Left ventricle myocardium inferior (tissue), 1 donor: ENCODE results near the gene TSPAN1. TPM values are rescaled to one million over a fixed set of nuclear protein-coding genes. Genes with fewer than 3 reads are reported as not detected.
A peak's percentile ranks its signal among the peaks of the same experiment; 100 is the strongest.

Experiments
- DNase-seq: peaks from one replicate; pipeline ENCODE4 v3.0.0-alpha.2; 2020
- H3K27ac ChIP-seq: fragments of 200-600 bp; replicated peaks from 2 replicates; pipeline ENCODE4 v1.8.0; 2021
- H3K27me3 ChIP-seq: fragments of 200-600 bp; 2 replicates; pipeline ENCODE4 v1.8.0; 2021; ENCODE audit warnings: low read depth
- H3K36me3 ChIP-seq: fragments of 200-600 bp; 2 replicates; pipeline ENCODE4 v1.8.0; 2021
- H3K4me1 ChIP-seq: fragments of 200-600 bp; 2 replicates; pipeline ENCODE4 v1.8.0; 2021
- H3K4me3 ChIP-seq: fragments of 200-600 bp; 2 replicates; pipeline ENCODE4 v1.8.0; 2021; ENCODE audit warnings: mild to moderate bottlenecking, moderate library complexity
- H3K9me3 ChIP-seq: fragments of 200-600 bp; replicated peaks from 2 replicates; pipeline ENCODE4 v1.8.0; 2021
- intact Hi-C: fragments of 100-400 bp; cut with micrococcal nuclease; formaldehyde crosslinking; loops from one replicate; pipeline ENCODE4 v1.11.0; 2022
- total RNA-seq: library from RNA; stranded (reverse); fragmentation: NEBNext Ultra II Directional; extraction: Animal tissue kit (Norgen Biotek cat#: 25700); gene quantifications from one replicate; pipeline ENCODE4 v1.2.1, GENCODE V29; 2021
- TF ChIP-seq, protein P1 (sequence below): fragments of 200-600 bp; IDR thresholded peaks from 2 replicates; pipeline ENCODE4 v1.8.0; 2021; ENCODE audit warnings: antibody characterized with exemption, mild to moderate bottlenecking, borderline replicate concordance
- donor health status: DM: no; HTN: yes; CAD: no; lungs with severe emphysema.

The TSPAN1 gene
- total RNA-seq, 1 donor from 2014 or later, result 1.4 TPM

DNA sequence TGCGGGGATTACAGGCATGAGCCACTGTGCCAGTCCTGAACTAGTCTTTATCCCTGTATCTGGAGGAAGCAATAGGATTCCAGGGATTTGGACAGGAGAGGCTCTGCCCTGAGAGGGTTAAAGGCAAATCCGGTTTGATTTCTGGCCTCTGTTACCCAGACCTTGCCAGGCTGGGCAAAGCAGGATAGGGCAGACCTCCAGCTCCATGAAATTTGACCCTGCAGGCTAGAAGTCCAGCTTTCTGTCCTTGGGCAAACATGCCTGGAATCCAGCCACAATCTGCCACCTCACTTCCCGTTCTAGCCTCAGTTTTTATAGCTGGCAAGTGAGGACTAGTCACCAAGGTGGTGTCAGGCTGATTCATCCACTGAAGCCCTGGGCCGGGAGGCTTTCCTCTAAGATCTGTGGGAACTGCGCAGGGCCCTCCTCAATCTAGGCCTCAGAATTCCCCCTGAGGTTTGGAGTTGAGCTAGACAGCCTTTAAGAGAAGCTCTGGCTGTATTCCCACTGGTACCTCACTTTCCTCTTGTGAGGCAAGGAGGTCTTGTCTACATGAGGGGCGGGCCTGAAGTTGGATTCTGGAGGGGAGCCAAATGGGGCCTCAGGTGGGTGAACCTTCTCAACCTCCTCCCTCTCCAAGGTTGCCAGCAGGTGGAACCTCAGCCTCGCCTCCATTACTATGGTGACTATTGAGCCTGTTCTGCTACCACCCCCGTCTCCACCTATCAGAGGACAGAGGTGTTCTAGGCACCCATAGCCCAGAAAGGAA, 8.4 kb downstream of the TSPAN1 start:
- TF ChIP-seq, protein P1, sequence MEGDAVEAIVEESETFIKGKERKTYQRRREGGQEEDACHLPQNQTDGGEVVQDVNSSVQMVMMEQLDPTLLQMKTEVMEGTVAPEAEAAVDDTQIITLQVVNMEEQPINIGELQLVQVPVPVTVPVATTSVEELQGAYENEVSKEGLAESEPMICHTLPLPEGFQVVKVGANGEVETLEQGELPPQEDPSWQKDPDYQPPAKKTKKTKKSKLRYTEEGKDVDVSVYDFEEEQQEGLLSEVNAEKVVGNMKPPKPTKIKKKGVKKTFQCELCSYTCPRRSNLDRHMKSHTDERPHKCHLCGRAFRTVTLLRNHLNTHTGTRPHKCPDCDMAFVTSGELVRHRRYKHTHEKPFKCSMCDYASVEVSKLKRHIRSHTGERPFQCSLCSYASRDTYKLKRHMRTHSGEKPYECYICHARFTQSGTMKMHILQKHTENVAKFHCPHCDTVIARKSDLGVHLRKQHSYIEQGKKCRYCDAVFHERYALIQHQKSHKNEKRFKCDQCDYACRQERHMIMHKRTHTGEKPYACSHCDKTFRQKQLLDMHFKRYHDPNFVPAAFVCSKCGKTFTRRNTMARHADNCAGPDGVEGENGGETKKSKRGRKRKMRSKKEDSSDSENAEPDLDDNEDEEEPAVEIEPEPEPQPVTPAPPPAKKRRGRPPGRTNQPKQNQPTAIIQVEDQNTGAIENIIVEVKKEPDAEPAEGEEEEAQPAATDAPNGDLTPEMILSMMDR, result no peak
- Histone ChIP-seq H3K36me3 (no peaks in the 10 kb centered on the region), H3K4me3 (no peak overlapping the region), H3K4me1 (peaks cover 61% of the 10 kb centered on the region), H3K27me3 (no peaks in the 10 kb centered on the region), H3K9me3 (no peaks in the 10 kb centered on the region), H3K27ac (peak overlapping the region; percentile 87)
- intact Hi-C loops, result no loop called here
- DNase-seq, result peak; percentile 68

GRCh38 chr1:46183926-46184557, 9.2 kb downstream of the TSPAN1 start:
- Histone ChIP-seq H3K9me3 (no peaks in the 10 kb centered on the region), H3K27ac (peak overlapping the region; percentile 87), H3K4me1 (peaks cover 64% of the 10 kb centered on the region), H3K4me3 (no peak overlapping the region), H3K36me3 (no peaks in the 10 kb centered on the region), H3K27me3 (no peaks in the 10 kb centered on the region)
- intact Hi-C loops, result no loop called here
- no peak for DNase-seq
- TF ChIP-seq, protein P1, result no peak

- H3K4me3 ChIP-seq, result no peak overlapping the region
- TF ChIP-seq, protein P1, result no peak
- no peak for DNase-seq
- H3K9me3 ChIP-seq, result no peaks in the 10 kb centered on the region
- peaks cover 60% of the 10 kb centered on the region for H3K4me1 ChIP-seq
- H3K27ac ChIP-seq, result peak overlapping the region; percentile 33
- H3K36me3 ChIP-seq, result peaks cover 7% of the 10 kb centered on the region
- no peaks in the 10 kb centered on the region for H3K27me3 ChIP-seq
- intact Hi-C loops, result no loop called here
Measured at GRCh38 chr1:46184920-46185658, 10.2 kb downstream of the TSPAN1 start.

DNA sequence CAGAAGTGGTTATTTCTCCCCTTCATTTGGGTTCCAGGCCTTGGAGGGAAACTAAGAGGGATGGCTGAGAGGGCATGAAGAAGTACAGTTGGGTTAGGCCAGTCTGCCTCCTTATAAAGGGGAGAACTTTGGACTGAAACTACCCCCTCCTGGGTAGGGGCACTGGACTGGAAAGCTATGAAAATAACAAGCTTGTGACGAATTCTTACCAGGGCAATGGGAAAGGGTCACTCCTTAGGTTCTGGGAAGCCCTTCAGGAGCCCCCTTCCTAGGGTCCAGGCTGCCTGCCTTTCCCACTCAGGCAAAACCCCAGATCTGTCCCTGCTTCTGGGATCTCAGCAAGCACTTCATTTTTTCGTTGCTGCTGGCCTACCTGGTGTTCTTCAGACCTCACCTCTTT, 11.2 kb downstream of the TSPAN1 start:
- peaks cover 52% of the 10 kb centered on the region for H3K4me1 ChIP-seq
- H3K36me3 ChIP-seq, result peaks cover 16% of the 10 kb centered on the region
- no peak overlapping the region for H3K4me3 ChIP-seq
- H3K9me3 ChIP-seq, result no peaks in the 10 kb centered on the region
- TF ChIP-seq, protein P1, result no peak
- peak overlapping the region; percentile 33 for H3K27ac ChIP-seq
- intact Hi-C loops, result no loop called here
- H3K27me3 ChIP-seq, result no peaks in the 10 kb centered on the region
- no peak for DNase-seq

- peaks cover 28% of the 10 kb centered on the region for H3K36me3 ChIP-seq
- H3K9me3 ChIP-seq, result no peaks in the 10 kb centered on the region
- intact Hi-C loops, result no loop called here
- H3K4me1 ChIP-seq, result peaks cover 48% of the 10 kb centered on the region
- H3K27ac ChIP-seq, result peak overlapping the region; percentile 66
- DNase-seq, result no peak
- TF ChIP-seq, protein P1, result no peak
- H3K27me3 ChIP-seq, result no peaks in the 10 kb centered on the region
- no peak overlapping the region for H3K4me3 ChIP-seq
Measured at GRCh38 chr1:46187106-46187869, 12.4 kb downstream of the TSPAN1 start.
